NCI-H1694 treated with DMSO at 0.1 percent for 48 hours (cell line): ENCODE measurements around the gene BLOC1S5.
"Not testable (repeated sequence)": the region's sequence is repeated elsewhere in the genome, so short reads cannot be mapped to it uniquely, and the experiment has no call there.

ENCODE experiments used
- DNase-seq: peaks from one replicate; lab custom pipeline; 2025; lab: John Stamatoyannopoulos, UW

BLOC1S5 gene

GRCh38 chr6:8080362-8081151 is 16.4 kb upstream of the BLOC1S5 start:
- DNase-seq, result no peak

- DNase-seq, result no peak
Observed at GRCh38 chr6:8079126-8079525, 14.9 kb upstream of the BLOC1S5 start.

GRCh38 chr6:8077991-8078390 is 13.8 kb upstream of the BLOC1S5 start:
- no peak for DNase-seq

- no peak for DNase-seq
Observed at GRCh38 chr6:8075704-8076103, 11.5 kb upstream of the BLOC1S5 start.

GRCh38 chr6:8075185-8075584 is 11.0 kb upstream of the BLOC1S5 start:
- DNase-seq, result no peak

- DNase-seq, result no peak
Observed at GRCh38 chr6:8074213-8074612, 10.0 kb upstream of the BLOC1S5 start.

- DNase-seq, result no peak
Observed at GRCh38 chr6:8073758-8074157, 9.6 kb upstream of the BLOC1S5 start.

- DNase-seq, result no peak
Observed at GRCh38 chr6:8070718-8071117, 6.5 kb upstream of the BLOC1S5 start.

- no peak for DNase-seq
Observed at GRCh38 chr6:8069631-8070284, 5.6 kb upstream of the BLOC1S5 start.

- no peak for DNase-seq
Observed at GRCh38 chr6:8069151-8069550, 5.0 kb upstream of the BLOC1S5 start.

- no peak for DNase-seq
Observed at GRCh38 chr6:8066108-8066507, 1.9 kb upstream of the BLOC1S5 start.

- DNase-seq, result no peak
Observed at GRCh38 chr6:8065519-8065911, 1.3 kb upstream of the BLOC1S5 start.

GRCh38 chr6:8064638-8065518 is 689 bp upstream of the BLOC1S5 start:
- no peak for DNase-seq

GRCh38 chr6:8061736-8062135 is 2.5 kb downstream of the BLOC1S5 start:
- no peak for DNase-seq

- no peak for DNase-seq
Observed at GRCh38 chr6:8060346-8060745, 3.8 kb downstream of the BLOC1S5 start.

- DNase-seq, result peak; percentile 59
Observed at GRCh38 chr6:8059129-8059528, 5.1 kb downstream of the BLOC1S5 start.

GRCh38 chr6:8057793-8058192 is 6.4 kb downstream of the BLOC1S5 start:
- DNase-seq, result no peak

- DNase-seq, result no peak
Observed at GRCh38 chr6:8057263-8057662, 6.9 kb downstream of the BLOC1S5 start.

GRCh38 chr6:8054276-8054675 is 9.9 kb downstream of the BLOC1S5 start:
- no peak for DNase-seq

GRCh38 chr6:8047541-8048292 is 16.5 kb downstream of the BLOC1S5 start:
- DNase-seq, result no peak

GRCh38 chr6:8045769-8046168 is 18.4 kb downstream of the BLOC1S5 start:
- not testable (repeated sequence) for DNase-seq

- DNase-seq, result no peak
Observed at GRCh38 chr6:8043221-8043620, 21.0 kb downstream of the BLOC1S5 start.
